Naive B cell (primary cell): ENCODE results near the gene ARHGAP23. TPM values are rescaled to one million over a fixed set of nuclear protein-coding genes. Genes with fewer than 3 reads are reported as not detected.
A peak's percentile ranks its signal among the peaks of the same experiment; 100 is the strongest.

ENCODE experiments used
- ATAC-seq, 2 donors: fragments of 150-1000 bp; cut with Tn5 transposase; 2 replicates each; pipeline ENCODE4 v1.10.0; 2021; ENCODE audit warnings: low read depth in 2 of 2, mild to moderate bottlenecking in 2 of 2, moderate library complexity in 2 of 2
- DNase-seq: peaks from one replicate; pipeline ENCODE4 v3.0.0; 2022
- H3K27ac Mint-ChIP-seq, 6 donors: one replicate each; pipeline ENCODE4 v1.8.0; 2020 to 2022; ENCODE audit warnings: mild to moderate bottlenecking in 6 of 6, mixed read lengths in 6 of 6, moderate library complexity in 5 of 6, inconsistent platforms in 2 of 6
- H3K27me3 Mint-ChIP-seq, 3 donors: one replicate each; pipeline ENCODE4 v1.8.0; 2021 to 2022; ENCODE audit warnings: mixed read lengths in 3 of 3, mild to moderate bottlenecking in 1 of 3
- H3K36me3 Mint-ChIP-seq, 2 donors: one replicate each; pipeline ENCODE4 v1.8.0; 2020 to 2022; ENCODE audit warnings: mixed read lengths in 2 of 2, inconsistent platforms in 1 of 2, mild to moderate bottlenecking in 1 of 2
- H3K4me1 Mint-ChIP-seq, 3 donors: one replicate each; pipeline ENCODE4 v1.8.0; 2020 to 2022; ENCODE audit warnings: mixed read lengths in 3 of 3, inconsistent platforms in 1 of 3, mild to moderate bottlenecking in 1 of 3, moderate library complexity in 1 of 3
- H3K4me3 Mint-ChIP-seq, 8 donors: one replicate each; pipeline ENCODE4 v1.8.0; 2020 to 2022; ENCODE audit warnings: mild to moderate bottlenecking in 8 of 8, mixed read lengths in 8 of 8, moderate library complexity in 8 of 8, inconsistent platforms in 2 of 8
- H3K9me3 Mint-ChIP-seq, 7 donors: one replicate each; pipeline ENCODE4 v1.8.0; 2020 to 2022; ENCODE audit warnings: mixed read lengths in 7 of 7, mild to moderate bottlenecking in 5 of 7, inconsistent platforms in 2 of 7, moderate library complexity in 1 of 7
- polyA plus RNA-seq, 6 donors: library from polyadenylated mRNA; unstranded; fragments of 300-500 nt; fragmentation: Illumina TruSeq; gene quantifications; one replicate each; pipeline ENCODE4 v1.2.3, GENCODE V29; 2021; ENCODE audit warnings: low read depth in 6 of 6

The ARHGAP23 gene
- polyA plus RNA-seq, 6 donors from 2014 or later, result not detected

DNA sequence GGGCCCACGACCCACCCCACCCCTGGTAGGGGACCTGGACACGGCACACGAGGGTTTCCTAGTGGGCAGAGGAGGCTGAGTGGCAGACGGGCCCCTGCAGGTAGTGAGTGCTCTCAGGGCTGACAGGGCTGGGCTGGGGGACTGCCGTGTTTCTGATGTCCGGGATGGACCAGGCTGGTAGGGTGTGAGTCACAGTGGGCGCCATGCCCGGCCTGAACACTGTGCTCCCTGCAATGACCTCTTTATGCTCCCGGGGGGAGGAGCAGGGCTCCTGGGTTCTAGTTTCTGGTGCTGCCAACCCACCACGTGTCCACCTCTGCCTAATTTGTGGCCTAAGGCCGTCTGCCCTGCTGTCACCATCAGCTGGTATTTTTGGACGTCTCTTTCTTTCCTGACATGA, 26.3 kb downstream of the ARHGAP23 start:
- DNase-seq (no peak), ATAC-seq (no peak)
- H3K27me3 Mint-ChIP-seq, result peaks cover 26 to 71% (median 59%) of the 10 kb centered on the region in 3 donors
- H3K9me3 Mint-ChIP-seq, result peaks cover 0 to 2% (median 0%) of the 10 kb centered on the region in 7 donors
- H3K4me1 Mint-ChIP-seq, result peaks cover 14 to 18% (median 14%) of the 10 kb centered on the region in 3 donors
- H3K36me3 Mint-ChIP-seq, result peaks cover 0 to 12% of the 10 kb centered on the region in 2 donors
- H3K27ac Mint-ChIP-seq, result no peak overlapping the region
- peak overlapping the region in 5 of 8 donors; percentile 9 to 43 (median 24) for H3K4me3 Mint-ChIP-seq

DNA sequence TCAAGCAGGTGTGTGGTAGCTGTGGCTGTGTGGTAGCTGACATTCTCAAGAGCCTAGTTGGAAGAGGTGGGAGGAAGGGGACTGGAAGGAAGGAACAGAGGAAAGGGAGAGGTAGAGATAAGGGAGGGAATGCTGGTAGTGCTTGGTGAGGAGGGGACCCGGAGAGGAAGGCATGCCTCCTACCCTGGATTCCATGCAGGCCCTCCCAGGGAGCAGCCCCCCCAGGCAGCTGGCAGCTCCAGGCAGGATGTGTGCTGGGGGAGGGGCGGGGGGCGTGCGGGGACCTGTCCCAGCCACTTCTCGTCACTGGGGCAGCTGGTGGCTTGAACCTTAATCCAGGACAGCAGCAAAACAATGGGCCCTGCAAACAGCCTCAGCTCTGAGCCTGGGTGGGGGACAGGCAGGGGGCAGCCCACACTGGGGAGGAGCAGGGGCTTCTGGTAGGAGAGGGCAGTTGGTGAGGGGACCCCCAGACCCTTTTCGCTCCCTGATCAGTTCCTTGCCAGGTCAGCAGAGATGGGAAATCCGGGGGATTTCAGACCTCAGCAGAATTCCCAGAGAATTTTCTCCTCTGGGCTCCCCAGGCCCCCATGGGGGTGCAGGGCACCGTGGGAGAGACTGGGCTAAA, 27.1 kb downstream of the ARHGAP23 start:
- H3K27ac Mint-ChIP-seq, result no peak overlapping the region
- peak overlapping the region in 1 of 8 donors; percentile 25 for H3K4me3 Mint-ChIP-seq
- peaks cover 14 to 18% (median 14%) of the 10 kb centered on the region in 3 donors for H3K4me1 Mint-ChIP-seq
- peaks cover 0 to 12% of the 10 kb centered on the region in 2 donors for H3K36me3 Mint-ChIP-seq
- H3K9me3 Mint-ChIP-seq, result peaks cover 0 to 2% (median 0%) of the 10 kb centered on the region in 7 donors
- H3K27me3 Mint-ChIP-seq, result peaks cover 26 to 63% (median 55%) of the 10 kb centered on the region in 3 donors
- no peak for ATAC-seq
- DNase-seq, result no peak

DNA sequence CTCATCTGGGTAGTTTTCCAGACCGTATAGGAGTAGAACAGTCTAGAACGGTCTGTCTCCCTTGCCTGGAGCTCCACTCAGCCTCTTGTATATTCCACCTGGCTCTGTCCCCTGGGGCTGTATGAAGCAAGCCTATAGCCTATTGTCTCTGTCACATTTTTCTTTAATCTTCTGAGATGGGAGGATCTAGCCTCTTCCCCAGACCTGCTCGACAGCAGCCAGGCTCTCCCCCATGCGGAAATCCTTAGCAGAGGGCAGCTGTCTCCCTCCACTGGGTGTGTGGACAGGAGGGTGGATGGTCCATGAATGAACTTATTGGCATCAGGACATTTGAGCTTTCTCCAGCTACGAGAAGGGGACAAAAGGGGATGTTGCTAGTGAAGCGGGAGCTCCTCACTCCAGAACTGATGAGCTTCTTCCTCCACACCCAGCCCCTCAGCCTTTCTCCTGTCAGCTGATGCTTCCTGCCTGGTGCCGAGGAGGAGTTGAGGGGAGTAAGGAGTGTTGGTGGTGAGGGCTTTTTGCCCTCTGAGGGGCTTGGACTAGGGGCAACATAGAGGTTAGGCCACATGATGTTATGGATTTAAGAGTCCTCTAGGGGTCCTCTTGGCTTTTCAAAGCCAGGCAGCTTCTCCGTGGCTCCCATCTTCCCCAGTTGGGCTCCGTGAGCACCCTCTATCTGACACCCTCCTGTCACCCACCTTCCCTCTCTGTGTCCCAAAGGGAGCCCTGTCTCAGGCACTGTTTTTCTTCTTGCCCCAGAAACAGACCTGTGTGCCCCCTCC, 28.0 kb downstream of the ARHGAP23 start:
- H3K27ac Mint-ChIP-seq, result no peak overlapping the region
- H3K4me1 Mint-ChIP-seq, result peaks cover 14 to 18% (median 14%) of the 10 kb centered on the region in 3 donors
- H3K9me3 Mint-ChIP-seq, result peaks cover 0 to 2% (median 0%) of the 10 kb centered on the region in 7 donors
- ATAC-seq (no peak), DNase-seq (no peak)
- H3K4me3 Mint-ChIP-seq, result no peak overlapping the region
- H3K27me3 Mint-ChIP-seq, result peaks cover 26 to 57% (median 54%) of the 10 kb centered on the region in 3 donors
- peaks cover 0 to 12% of the 10 kb centered on the region in 2 donors for H3K36me3 Mint-ChIP-seq

DNA sequence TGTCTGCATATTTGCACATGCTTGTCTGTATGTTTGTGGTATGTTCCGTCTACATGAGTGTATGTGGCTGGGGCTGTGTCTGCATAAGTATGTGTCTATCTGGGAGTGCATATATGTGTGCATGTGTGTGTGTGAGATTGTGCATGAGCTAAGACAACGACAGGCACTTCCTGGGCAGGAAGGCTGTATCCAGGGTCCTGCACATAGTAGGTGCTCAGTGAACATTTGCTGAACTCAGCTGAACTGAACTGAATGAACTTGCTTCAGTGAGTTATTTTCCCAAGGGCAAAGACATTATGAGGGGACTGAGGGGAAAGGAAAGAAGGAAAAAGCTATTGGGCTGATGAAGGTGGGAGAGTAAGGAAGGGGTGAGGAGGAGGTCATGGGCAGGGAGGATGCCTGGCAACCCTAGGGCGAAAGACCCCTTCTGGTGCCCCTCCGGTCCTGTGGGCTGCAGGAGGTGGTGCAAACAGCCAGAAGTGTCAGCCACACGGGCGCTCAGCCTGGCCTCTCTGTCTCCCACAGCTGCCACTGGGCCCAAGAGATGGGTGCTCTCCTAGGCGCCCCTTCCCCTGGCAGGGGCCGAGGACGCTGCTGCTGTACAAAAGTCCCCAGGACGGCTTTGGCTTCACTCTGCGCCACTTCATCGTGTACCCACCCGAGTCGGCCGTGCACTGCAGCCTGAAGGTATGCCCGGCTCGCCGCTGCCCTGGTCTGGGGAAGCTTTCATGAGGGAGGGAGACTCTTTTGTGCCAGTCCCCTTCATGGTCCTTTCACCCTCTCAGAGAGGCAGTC, 29.5 kb downstream of the ARHGAP23 start:
- Mint-ChIP-seq H3K27me3 (peaks cover 21 to 41% (median 38%) of the 10 kb centered on the region in 3 donors), H3K27ac (peak overlapping the region in 1 of 6 donors; percentile 44)
- ATAC-seq, result no peak

DNA sequence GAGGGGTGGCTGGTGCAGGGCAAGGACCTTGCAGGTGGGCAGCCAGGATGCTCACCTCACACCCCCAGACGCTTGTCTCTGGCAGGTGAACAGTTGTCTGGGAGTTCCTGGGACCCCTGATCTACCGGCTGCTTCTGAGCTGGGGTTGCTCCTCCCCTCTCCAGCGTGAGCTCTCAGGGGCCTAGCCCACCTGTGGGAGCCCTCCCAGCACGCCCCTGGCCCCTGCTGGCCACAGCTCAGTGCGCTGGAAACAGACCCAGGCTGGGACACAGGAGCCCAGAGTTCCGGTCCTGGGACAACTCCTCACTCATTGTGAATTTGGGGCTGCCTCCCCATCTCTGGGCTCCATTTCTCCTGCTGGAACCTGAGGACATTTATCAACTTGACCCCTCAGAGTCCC, 30.3 kb downstream of the ARHGAP23 start:
- Mint-ChIP-seq H3K9me3 (no peaks in the 10 kb centered on the region), H3K36me3 (no peaks in the 10 kb centered on the region), H3K27ac (no peak overlapping the region), H3K27me3 (peaks cover 16 to 34% (median 31%) of the 10 kb centered on the region in 3 donors), H3K4me1 (peaks cover under 1 to 9% (median 3%) of the 10 kb centered on the region in 3 donors), H3K4me3 (no peak overlapping the region)
- DNase-seq (no peak), ATAC-seq (no peak)

More for the DNA sequence above, 29.5 kb downstream of the ARHGAP23 start:
- H3K4me3 Mint-ChIP-seq, result no peak overlapping the region
- H3K4me1 Mint-ChIP-seq, result peaks cover 8 to 15% (median 10%) of the 10 kb centered on the region in 3 donors
- H3K36me3 Mint-ChIP-seq, result peaks cover 0 to 6% of the 10 kb centered on the region in 2 donors
- peaks cover 0 to 2% (median 0%) of the 10 kb centered on the region in 7 donors for H3K9me3 Mint-ChIP-seq
- no peak for DNase-seq

DNA sequence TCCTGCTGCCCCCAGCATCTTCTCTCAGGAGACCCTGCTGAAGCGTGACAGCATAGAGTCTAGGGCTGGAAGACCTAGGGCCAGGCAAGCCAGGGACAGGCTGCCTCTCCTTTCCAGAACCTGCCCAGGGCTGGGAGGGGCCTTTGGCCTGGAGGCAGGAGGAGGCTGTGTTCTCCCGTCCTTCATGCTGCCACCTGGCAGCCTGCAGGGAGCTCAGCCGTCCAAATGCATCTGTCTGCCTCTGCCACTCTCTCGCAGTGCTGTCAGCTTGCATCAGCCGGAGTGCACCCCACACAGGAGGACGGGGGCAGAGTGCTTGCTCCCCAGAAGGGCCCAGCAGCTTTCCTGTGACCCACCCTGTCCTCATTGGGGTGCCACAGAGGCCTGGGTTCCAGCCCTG, 31.3 kb downstream of the ARHGAP23 start:
- Mint-ChIP-seq H3K4me3 (no peak overlapping the region), H3K27me3 (peaks cover 16 to 35% (median 25%) of the 10 kb centered on the region in 3 donors), H3K27ac (peak overlapping the region in 1 of 6 donors; percentile 20), H3K4me1 (peaks cover 0 to 7% (median 5%) of the 10 kb centered on the region in 3 donors), H3K36me3 (no peaks in the 10 kb centered on the region), H3K9me3 (no peaks in the 10 kb centered on the region)
- DNase-seq (no peak), ATAC-seq (no peak)

DNA sequence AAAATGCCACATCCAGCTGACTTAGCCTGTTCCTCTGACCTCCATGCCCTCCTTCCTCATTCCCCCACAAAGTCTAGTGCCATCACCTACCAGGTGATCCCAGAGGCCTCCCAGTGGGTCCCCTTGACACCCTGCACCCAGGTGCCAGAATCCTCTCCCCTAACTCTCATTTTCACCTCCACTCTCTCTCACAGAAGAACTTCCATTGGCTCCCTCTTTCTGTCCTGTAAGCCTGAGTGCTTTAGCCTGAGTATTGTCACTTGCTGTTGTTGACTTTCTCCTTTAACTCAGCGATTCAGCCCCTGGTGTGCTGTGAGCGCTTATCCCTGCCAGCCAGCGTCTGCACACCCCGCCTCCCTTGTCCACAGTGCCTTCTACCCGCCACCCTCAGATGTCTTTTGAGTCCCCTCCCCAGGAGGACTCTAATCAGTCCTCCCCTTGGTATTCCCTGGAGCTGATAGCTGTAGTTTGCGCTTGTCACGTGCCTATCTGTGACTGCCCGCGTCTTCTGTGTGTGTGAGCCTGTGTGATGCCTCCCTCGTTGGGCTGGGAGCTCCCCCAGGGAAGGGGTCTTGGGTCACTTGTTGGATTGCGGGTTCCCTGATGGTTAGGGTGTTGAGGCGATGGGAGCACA, 31.9 kb downstream of the ARHGAP23 start:
- H3K9me3 Mint-ChIP-seq, result no peaks in the 10 kb centered on the region
- peaks cover 10 to 28% (median 18%) of the 10 kb centered on the region in 3 donors for H3K27me3 Mint-ChIP-seq
- H3K4me1 Mint-ChIP-seq, result peaks cover 0 to 7% (median 0%) of the 10 kb centered on the region in 3 donors
- H3K4me3 Mint-ChIP-seq, result no peak overlapping the region
- ATAC-seq (no peak), DNase-seq (no peak)
- no peaks in the 10 kb centered on the region for H3K36me3 Mint-ChIP-seq
- H3K27ac Mint-ChIP-seq, result peak overlapping the region in 2 of 6 donors; percentile 42 to 63

DNA sequence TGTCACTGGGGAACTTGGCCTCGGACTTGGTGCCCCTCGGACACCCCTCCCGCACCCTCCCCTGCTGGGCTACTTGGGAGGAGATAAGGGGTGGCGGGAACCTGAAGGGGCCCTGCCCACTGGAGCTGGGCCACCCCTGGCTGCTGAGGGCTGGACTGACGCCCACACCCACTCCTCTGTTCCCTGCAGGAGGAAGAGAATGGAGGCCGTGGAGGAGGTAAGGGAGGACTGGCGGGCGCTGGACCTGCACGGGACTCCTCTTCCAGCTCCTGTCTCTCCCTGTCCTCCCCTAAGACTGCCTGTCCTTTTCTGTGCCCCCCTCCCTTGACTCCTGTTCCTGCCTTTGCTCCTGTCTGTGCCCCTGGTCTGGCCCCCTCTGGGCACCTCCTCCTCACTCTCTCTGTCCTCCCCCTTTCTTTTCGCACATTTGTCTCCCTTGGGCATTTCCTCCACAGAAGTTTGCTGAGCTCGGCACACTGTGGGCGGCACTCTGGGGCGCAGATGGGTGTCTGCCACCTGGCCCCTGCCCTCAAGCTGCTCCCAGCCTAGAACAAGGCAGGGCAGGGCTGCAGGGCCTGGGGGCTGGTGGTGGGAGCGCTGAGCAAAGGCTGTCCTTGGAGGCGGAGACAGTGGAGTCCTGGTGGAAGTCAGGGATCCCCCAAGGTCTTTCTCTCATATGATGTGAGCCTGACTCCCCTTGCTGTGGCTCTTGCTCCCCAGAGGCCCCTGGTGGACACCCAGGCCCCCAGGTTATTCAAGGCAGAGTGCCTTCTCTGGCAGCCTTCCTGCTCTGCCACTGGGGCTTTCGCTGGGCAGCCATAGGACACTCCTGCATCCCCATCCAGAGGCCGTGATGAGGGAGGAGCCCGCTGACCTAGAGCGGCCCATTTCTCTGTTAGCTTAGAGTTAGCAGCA, 32.7 kb downstream of the ARHGAP23 start:
- Mint-ChIP-seq H3K27ac (peak overlapping the region in 1 of 6 donors; percentile 42), H3K36me3 (no peaks in the 10 kb centered on the region), H3K4me3 (no peak overlapping the region), H3K4me1 (peaks cover 0 to 7% (median 0%) of the 10 kb centered on the region in 3 donors), H3K27me3 (peaks cover 10 to 21% (median 15%) of the 10 kb centered on the region in 3 donors), H3K9me3 (no peaks in the 10 kb centered on the region)
- DNase-seq (no peak), ATAC-seq (no peak)

DNA sequence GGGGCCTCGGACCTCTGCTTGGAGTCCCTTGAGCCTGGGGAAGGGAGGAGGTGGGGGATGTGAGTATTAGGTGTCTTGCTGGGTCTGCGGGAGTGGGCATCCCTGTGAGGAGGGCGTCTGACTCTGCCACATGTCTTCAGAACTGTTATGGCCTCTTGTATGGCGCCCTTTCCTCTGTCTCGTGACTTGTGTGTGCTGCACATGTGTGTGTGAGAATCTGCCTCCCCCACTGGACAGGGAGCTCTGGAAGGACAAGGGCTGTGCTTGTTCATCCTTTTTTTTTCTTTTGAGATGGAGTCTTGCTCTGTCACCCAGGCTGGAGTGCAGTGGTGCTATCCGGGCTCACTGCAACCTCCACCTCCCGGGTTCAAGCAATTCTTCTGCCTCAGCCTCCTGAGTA, 33.4 kb downstream of the ARHGAP23 start:
- H3K36me3 Mint-ChIP-seq, result no peaks in the 10 kb centered on the region
- H3K27me3 Mint-ChIP-seq, result peaks cover 5 to 16% (median 8%) of the 10 kb centered on the region in 3 donors
- no peak for ATAC-seq
- H3K4me3 Mint-ChIP-seq, result no peak overlapping the region
- DNase-seq, result no peak
- no peak overlapping the region for H3K27ac Mint-ChIP-seq
- no peaks in the 10 kb centered on the region for H3K9me3 Mint-ChIP-seq
- H3K4me1 Mint-ChIP-seq, result peaks cover 0 to 7% (median 0%) of the 10 kb centered on the region in 3 donors

DNA sequence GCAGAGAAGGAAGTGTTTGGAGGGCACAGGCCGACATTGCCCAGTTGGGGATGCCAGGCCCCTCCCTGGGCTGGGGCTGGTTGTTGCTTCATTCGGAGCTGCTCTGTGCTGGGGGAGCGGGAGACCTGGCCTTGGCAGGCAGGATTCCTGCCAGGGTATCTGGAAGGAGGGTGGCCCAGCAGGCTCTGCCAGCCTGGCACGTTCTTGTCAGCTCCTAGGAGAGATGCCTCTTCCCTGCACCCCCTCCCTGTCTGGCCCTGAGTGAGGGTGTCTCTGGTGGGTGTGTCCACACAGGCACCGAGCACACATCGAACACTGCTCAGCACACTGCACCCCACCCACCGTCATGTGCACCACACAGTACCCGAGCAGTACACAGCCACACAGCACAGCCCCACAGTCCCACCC, 35.2 kb downstream of the ARHGAP23 start:
- H3K4me3 Mint-ChIP-seq, result peak overlapping the region in 2 of 8 donors; percentile 47 to 64
- peak overlapping the region in 1 of 6 donors; percentile 90 for H3K27ac Mint-ChIP-seq
- H3K9me3 Mint-ChIP-seq, result no peaks in the 10 kb centered on the region
- DNase-seq (no peak), ATAC-seq (no peak)
- no peaks in the 10 kb centered on the region for H3K36me3 Mint-ChIP-seq
- H3K4me1 Mint-ChIP-seq, result peaks cover 0 to 4% (median 0%) of the 10 kb centered on the region in 3 donors
- H3K27me3 Mint-ChIP-seq, result peaks cover 0 to 7% (median 0%) of the 10 kb centered on the region in 3 donors

DNA sequence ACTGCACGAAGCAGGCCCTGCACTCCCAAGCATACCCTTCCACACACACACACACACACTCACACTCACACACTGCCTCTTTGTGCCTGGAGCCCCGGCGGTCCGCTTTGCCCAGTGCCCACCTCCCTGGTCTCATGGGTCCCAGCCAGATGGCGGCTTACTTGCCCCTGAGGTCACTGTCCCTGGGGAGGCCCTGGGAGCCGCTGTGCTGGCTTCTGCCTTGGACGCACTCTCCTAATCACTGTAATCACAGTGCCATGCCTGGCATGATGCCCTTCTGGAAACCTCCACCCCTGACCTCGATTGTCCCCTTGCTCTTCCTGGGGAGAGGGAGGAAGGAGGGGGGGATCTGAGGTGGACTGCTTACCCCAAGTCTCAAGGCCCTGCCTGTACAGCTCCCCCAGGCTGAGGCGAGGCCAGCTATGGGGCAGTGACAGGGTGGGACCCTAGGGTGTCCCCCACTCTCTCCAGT, 36.0 kb downstream of the ARHGAP23 start:
- no peak overlapping the region for H3K4me3 Mint-ChIP-seq
- H3K27me3 Mint-ChIP-seq, result peaks cover 0 to 7% (median 0%) of the 10 kb centered on the region in 3 donors
- DNase-seq (no peak), ATAC-seq (no peak)
- H3K27ac Mint-ChIP-seq, result no peak overlapping the region
- H3K9me3 Mint-ChIP-seq, result no peaks in the 10 kb centered on the region
- H3K36me3 Mint-ChIP-seq, result no peaks in the 10 kb centered on the region
- H3K4me1 Mint-ChIP-seq, result peaks cover 0 to 4% (median 0%) of the 10 kb centered on the region in 3 donors
